Stimulated activated CD4-positive, alpha-beta T cell treated with anti-CD3 and anti-CD28 coated beads, Interleukin-12 subunit alpha, Interleukin-12 subunit beta, amount 100 ng/mL, for 4 hours (primary cell): ENCODE measurements around the gene FBLN2.
"Not testable (repeated sequence)": the region's sequence is repeated elsewhere in the genome, so short reads cannot be mapped to it uniquely, and the experiment has no call there.

Experiments
- DNase-seq: peaks from one replicate; pipeline ENCODE4 v3.0.0-alpha.2; 2020

FBLN2 gene

DNA sequence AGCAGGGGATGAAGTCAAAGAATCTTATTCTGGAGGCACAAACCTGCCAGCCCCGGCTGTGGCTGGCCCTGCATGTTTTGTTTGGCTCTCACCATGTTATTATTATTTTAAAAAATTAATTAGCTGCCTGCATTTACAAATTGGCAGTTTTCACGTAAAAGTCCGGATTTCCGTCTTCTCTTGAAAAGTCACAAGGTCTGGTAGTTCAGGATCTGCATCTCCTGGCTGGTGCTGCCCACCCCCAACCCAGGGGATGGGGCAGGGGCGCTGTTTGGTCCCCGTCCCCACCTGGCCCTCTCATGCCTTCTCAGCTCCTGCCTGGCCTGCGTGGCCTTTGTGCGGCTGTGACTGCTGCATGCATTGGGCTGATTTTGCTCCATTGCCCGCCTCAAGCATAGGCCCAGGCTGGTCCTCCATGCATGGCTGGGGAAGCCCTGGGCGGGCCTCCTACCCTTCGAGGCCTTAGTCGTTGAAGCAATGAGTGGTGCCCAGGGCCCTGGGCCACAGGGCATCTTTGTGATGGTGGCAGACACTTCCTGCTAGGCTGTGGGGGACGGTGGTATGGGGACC lies 2.0 kb downstream of the FBLN2 start:
- DNase-seq, result no peak

DNA sequence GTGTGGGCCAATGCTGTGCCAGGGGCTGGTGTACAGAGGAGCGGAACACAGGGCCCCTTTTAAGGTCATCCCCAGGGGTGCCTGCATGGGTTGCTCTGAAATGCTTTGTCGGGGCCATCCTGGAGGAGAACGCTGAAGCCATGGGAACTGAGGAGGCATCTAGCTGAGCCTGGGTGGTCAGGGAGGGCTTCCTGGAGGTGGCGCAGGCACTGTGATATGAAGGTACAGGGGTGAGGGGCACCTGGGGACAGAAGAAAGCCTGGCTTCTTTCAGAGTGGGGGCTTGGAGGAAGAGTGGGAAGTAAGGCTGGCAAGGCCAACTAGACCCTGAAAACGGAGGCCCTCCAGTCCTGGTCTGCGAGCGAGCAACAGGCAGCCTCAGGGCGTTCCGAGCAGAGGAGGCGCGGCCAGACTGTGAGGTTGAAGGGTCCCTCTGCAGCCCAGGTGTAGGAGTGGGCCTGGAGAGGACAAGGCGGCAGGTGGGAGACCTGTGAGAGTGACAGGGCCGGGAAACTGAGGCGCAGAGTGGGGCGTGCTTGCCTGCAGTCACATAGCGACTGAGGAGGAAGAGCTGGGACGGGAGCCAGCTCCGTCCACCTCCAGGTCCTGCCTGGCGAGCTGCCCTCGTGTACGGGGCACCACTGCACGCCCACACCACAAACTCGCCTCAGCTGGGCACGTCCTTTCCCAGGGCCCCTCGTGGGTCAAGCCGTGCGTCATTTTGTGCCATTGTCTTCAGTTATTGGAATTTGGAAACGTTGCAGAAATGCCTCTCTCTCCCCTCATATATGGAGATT lies 4.1 kb downstream of the FBLN2 start:
- no peak for DNase-seq

DNA sequence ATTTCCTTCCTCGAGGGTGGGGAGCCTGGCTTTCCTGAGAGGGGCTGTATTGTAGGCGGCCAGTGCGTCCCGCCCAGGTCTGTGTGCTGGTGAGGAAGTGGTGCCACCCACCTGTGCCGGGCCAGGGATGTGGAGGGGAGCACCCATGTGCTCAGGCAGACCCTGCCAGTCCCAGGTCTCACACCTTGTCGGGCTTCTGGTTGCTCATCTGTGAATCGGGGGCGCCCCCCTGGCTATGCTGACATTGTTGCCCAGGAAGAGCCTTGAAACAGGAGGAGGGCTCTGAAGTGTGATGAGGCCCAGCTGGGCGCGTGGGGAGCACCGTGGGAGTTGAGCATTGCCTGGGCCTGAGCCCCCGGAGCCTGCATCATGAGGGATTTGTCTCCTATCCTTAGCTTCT lies 4.8 kb downstream of the FBLN2 start:
- no peak for DNase-seq

DNA sequence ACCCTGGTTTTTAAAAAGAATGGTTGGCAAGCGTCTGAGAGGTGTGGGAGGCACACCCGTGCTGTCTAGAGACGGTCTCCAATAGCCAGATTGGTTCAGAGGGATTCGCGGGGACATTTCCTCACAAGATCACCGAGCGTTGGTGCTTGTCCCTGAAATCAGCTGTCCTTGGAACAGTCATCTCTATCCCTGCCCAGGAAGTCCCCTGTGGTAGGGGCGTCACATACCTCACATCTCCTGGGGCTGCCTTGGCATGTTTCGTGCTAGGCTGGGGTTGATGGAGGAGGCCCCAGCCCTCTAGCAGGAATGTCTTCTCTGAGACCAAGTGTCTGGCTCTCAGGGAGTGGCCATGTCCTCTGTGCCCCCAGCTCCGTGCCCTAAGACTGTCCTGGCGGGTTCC lies 6.8 kb downstream of the FBLN2 start:
- no peak for DNase-seq

DNA sequence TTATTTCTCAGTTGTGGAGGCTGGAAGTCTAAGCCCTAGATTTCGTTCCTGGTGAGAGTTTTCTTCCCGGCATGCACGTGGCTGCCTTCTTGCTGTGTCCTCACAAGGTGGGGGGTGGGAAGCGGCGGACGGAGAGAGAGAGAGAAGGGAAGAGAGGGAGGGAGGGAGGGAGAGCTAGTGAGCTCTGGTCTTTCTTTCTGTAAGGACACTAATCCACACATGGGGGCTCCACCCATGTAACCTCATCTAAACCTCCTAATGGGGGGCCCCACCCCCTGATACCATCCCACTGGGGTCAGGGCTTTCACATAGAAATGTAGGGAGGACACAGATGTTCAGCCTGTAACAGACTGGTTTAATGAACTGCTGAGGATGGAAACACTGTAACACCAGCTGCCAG lies 7.3 kb downstream of the FBLN2 start:
- no peak for DNase-seq

DNA sequence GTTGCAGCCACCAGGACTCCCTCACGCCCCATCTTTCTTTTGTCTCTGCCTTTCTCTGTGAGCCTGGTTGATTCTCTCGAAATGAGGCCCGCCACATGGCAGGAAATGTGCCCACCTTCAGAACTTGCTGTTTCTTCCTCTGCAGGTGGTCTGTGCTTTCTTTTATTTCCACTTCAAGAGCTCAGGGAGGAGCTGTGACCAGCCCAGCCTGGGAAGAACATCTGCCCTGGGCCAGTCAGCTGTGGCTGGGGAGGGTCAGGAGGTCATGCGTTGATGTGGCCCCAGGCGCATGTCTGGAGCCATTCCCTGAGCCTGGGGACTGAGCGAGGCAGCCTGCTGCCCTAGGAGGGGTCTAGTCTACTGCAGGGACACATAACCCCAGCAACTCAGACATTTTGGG lies 8.0 kb downstream of the FBLN2 start:
- DNase-seq, result no peak

DNA sequence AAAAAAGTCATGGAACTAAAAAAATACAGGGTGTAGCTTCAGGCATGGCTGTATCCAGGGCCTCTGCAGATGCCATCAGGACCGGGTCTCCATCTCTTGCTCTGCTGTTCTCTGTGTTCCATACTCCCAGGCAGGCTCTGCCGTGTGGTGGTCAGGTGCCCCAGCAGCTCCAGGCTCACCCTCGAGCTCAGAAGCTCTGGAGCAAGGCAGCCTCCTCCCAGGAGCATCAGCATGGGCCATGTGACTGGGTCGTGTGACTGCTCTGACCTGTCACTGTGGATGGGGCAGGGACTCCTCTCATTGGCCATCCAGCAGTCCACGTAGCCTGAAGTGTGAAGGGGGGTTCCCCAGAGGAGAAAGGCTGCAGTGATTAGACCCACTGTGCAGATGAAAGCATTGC lies 8.5 kb downstream of the FBLN2 start:
- DNase-seq, result no peak

DNA sequence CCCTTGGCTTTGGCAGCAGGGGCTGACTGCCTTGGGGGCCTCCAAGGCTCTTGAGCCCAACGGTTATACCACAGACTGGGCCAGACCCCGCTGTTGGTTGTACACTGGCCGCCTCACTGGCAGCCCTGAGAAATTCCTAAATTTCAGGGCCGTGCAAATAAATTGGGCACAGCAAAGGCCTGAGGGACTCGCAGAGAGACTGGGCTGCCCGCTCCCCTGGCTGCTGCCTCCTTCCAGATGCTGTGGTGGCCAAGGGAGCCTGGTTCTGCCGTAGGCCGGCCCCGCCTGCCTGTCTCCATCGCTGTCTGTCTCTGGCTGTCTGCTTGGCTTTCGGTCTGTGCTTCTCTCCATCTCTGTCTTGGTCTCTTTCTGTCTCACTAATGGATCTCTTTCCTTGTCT lies 9.0 kb downstream of the FBLN2 start:
- no peak for DNase-seq

DNA sequence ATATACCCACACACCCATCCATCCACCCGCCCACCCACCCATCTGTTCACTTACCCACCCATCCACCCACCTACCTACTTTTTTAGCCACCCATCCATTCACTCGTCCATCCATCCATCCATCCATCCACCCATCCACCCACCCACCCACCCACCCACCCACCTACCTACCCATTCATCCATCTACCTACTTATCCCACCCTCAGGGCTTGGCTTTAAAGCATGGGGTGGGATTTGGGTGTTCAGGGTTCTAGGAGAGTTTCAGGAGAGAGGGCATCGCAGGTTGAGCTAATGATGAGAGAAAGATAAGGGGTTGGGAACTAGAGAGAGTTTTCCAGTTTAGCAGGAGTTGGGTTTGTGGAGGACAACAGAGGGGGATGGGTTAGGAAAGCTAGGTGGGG lies 9.7 kb downstream of the FBLN2 start:
- DNase-seq, result no peak

DNA sequence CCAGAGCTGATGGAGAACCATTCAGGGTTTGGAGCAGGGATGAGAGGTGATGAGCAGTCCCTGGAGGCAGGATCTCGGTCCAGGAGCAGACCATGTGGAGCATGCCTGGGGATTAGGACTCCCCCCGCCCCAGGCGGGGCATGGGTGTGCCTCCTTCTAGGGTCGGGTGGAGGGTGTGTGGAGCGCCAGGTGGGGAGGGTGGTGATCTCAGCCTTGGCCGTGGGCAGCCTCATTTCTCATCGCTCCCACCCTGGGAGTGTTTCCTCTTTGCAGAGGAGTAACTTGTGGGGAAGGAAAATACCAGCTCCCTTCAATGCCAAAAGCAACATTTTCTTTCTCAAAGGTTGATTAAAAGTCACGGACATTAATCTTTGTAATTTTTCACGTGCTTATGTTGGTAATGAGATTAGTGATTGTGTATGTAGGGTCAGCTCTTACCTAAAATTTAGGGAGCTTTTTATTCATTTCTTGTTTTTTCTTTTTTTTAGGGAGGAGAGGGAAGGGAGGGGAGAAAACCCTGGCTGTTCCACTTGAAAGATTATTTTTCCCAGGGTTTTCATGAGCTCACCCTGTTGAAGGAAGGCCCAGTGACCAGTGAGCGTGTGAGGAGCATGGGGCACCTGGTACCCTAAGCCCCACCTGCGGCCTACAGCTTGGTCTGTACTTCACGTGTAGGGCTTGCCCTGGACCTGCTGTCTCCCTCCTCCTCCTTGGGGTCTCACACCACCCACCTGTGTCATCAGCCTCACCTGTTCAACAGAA lies 11.0 kb downstream of the FBLN2 start:
- DNase-seq, result no peak

DNA sequence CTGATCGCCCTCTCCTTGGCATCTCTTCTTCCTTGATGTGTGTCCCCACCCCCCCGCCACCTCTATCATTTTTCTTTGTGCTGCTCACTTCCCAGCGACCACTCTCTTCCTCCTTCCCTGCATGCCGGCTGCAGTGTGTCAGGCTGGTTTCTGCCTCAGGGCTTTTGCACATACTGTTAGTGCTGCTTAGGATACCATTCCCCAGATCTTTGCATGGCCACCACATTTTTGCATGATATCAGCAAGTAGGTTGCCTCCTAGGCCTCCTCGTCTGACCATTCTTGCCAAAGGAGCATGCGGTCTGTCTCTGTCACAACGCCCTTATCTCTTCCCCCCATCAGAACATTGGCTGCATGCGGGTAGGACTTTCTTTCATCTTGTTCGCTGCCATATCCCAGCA lies 12.5 kb downstream of the FBLN2 start:
- DNase-seq, result no peak

DNA sequence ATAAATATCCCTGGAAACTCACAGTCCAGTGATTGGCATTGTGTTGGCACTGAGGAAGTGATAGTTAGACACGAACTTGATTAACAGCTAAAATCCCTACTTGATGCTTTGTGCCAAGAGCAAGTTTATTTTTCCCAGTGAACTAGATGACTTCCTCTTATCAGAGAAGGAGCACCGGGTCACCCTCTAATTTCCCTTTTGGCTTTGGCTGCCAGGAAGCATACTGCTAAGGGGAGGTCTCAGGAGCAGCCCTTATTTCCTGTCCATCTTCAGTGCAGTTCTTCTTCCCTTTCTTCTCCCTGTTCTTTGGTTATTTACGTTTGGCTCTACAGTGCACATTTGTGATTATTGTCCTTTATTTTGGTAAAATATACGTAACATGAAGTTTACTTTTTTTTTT lies 13.0 kb downstream of the FBLN2 start:
- no peak for DNase-seq

DNA sequence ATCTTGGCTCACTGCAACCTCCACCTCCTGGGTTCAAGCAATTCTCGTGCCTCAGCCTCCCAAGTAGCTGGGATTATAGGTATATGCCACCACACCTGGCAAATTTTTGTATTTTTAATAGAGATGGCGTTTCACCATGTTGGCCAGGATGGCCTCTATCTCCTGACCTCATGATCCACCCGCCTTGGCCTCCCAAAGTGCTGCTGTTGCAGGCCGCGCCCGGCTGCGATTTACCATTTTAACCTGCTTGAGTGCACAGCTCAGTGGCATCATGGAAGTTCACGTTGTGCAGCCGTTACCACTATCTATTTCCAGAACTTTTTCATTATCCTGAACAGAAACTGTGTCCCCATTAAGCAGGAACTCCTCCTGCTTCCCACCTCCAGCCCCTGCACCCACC lies 13.5 kb downstream of the FBLN2 start:
- not testable (repeated sequence) for DNase-seq

DNA sequence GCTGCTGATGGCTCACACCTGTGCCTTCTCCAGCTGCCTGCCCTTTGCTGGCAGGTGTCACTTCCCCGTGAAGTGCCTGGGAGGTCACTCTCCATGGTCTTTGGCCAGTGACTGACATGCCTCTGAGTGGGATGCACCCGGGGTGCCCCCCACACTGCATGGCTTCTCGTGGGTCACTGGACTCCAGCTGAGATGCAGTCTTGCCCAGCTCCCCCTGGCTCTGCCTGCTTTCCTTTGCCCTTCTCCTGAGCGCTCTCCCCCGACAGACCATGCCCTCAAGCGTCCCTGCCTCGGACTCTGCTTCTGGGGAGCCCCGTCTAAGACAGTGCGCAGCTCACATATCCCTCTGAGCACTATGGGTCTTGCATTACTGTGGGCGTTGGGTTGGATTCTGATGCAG lies 14.4 kb downstream of the FBLN2 start:
- DNase-seq, result no peak

DNA sequence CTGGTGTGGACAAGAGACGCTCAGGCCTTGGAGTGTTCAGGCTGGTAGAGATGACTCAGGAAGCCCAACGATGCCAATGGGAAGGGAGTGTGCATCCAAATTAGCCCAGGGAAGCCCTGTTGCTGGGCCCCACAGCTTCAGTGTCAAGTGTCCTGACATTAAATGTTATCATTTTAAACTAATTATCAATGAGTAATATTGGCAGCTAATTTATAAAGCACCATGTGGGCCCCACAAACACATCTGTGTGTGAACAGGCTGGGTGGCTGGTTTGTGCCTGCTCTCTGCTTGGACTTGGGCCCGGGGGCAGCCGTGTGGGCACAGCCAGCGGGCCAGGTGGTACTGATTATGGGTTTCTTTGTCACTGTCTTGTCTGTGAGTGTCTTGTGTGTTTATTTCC lies 15.0 kb downstream of the FBLN2 start:
- no peak for DNase-seq

DNA sequence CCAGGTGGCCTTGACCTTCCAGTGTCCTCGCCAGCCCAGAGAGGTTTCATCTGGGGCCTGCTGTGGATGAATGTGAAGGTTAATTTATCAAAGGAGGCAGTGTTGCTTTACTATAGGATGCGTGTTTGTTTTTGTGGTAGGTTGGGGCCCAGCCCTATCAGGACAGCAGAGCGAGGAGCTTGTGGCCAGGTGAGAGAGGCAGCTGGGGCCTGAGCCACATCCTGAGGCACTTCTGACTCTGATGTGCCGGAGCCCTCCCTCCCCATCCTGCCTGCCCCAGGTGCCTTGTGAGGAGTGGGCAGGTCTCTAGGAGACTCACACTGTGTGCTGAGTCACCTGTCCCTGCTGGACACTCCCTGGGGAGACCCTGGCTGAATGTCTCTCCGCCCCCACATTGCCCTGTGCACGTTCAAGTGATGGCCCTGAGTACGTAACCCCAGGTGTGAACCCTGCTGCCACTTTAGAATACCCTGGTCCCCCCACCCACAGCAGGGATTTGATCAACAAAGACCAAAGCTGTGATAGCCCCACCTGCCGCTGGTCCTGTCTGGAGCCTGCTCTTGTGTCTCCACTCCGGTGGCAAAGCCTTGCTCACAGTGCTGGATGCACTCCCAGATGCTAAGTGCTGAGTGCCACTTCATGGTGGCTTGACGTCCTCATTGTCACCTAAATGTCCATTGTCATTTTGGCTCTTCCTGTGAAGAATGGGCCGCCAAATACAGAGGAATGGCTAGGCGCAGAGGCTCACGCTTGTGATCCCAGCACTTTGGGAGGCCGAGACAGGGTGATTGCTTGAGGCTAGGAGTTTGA lies 16.0 kb downstream of the FBLN2 start:
- no peak for DNase-seq

DNA sequence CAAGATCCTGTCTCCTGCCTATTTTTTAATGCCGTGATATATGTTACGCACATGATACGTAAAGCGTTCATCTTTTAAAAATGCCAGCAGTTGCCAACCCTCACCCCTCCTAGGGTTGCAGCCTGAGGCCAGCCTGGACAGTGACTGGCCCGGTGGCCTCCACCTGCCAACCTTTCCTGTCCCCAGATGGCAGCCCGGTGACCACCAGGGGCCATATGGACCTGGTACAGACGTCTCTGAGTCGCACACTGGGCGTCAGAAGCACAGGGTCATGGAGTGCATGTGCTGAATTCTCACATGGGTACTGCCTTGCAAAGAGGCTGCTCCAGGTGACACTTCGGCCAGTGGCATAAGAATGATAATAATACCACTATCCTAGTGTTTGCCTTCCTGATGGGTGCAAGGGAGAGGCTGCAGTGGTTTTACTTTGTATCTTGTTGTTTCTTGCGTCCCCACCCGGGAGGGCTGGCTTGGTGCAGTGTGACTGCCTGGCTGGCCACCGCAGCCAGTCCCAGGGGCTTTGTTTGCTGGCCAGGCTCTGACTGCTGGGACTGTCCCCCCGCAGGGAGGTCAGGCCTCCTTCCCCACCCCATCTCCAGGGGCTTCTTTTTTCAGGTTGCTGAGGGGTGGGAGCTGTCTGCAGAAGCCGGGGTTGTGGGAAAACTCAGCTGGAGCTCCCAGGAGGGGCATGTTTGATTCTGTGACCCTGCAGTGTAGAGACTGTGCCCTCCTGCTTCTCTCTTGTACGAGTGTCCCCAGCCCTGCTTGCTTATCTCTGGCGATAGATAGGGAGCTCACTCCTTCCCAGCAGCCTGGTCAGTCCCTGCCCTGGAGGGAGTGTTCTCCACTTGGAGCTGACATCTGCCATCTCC lies 16.9 kb downstream of the FBLN2 start:
- no peak for DNase-seq

DNA sequence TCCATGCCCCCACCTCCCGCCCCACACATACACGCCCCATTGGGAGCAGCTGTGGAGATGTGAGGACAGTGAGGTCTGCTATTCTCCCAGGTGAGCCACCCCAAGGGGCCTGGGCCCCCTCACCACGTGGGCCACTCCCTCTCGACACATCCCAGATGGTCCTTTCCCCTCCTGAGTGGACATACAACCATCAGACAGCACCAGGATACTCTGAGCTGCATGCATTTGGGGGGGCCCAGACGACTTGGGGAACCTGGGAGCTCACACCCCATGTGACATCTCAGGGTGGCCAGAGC lies 17.5 kb downstream of the FBLN2 start:
- no peak for DNase-seq

DNA sequence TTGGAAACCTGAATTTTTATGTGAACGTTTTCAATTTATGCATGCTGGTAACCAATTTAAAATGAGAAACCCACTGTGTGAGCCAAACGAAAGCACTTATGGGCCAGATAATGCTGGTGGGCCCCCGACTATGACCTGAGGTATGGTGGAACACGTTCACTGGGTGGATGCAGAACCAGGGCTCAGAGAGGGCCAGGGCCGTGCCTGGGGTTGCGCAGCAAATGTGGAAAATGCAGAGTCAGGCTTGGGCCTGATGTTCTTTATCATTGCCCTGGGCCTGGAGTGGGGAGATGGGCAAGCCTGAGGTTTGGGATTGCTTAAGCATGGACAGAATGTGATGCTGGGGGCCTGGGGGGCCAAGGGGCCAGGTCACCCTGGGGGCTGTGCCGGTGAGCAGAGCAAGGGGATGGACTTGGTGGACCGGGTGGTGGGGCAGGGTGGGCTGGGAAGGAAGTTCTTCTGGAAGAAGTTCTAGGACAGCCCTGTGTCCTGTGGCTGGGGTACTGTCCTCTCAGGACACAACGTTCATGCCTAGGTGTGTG lies 17.9 kb downstream of the FBLN2 start:
- DNase-seq, result no peak

DNA sequence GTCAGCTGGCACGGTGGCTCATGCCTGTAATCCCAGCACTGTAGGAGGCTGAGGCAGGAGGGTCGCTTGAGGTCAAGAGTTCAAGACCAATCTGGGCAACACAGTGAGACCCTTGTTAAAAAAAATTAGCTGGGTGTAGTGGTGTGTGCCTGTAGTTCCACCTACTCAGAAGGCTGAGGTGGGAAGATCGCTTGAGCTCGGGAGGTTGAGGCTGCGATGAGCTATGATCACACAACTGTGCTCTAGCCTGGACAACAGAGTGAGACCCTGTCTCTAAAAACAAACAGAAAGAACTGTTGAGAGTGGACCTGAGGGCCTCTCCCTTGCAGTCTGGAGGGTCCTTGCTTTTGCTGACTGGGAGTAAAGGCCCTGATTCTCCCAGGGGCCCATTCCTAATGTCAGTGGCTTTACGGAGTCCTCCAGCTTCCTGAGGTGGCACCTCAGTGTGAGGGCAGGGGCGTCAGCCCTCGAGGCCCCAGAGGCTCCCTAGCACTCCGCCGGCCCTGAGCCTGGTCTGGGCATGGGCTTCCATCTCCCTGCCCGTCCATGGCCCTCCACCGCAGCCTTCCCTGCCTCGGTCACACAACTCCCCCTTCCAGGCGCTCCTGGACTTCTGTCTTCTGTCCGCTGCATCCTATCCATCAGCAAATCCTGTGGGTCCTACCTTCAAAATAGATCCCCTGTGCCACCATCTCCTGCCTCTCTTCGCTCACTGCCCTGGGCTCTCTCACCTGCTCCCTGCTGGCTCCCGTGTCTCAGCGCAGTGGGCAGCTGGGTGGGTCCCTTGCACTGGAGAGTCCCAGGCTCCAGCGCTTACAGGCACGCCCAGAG lies 19.0 kb downstream of the FBLN2 start:
- DNase-seq, result no peak

DNA sequence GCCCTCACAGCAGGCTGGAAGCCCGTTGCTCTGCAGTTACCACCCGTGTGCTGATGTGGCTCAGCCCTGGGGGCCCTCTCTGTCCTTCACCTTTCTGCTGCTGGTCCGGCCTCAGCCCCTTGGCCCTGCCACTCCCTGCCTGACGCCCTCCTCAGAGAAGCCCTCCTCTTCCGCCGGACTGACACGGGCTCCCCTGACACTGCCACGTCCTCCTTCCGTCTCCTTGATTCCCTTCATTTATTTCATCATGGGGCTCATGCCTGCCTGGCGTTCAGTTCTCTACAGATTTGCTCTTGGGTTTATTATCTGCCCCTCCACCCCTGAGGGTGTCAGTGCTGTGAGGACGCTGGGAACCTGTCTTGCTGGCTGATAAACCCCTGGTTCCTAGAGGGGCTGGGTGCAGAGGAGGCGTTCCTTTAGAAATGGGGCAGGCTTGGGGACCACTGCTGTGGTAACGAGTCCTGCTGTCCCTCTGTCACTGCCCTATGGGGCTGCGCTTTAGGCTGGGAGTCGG lies 19.6 kb downstream of the FBLN2 start:
- DNase-seq, result no peak
